ENCODE measurements around the gene DEFB124. TPM values are rescaled to one million over a fixed set of nuclear protein-coding genes. Genes with fewer than 3 reads are reported as not detected.
"Not testable (repeated sequence)": the region's sequence is repeated elsewhere in the genome, so short reads cannot be mapped to it uniquely, and the experiment has no call there.

DEFB124 gene
- total and polyA plus RNA-seq, 9 donors = 0.41 to 1.7 (median 1.2) TPM; not detected in 1

DNA sequence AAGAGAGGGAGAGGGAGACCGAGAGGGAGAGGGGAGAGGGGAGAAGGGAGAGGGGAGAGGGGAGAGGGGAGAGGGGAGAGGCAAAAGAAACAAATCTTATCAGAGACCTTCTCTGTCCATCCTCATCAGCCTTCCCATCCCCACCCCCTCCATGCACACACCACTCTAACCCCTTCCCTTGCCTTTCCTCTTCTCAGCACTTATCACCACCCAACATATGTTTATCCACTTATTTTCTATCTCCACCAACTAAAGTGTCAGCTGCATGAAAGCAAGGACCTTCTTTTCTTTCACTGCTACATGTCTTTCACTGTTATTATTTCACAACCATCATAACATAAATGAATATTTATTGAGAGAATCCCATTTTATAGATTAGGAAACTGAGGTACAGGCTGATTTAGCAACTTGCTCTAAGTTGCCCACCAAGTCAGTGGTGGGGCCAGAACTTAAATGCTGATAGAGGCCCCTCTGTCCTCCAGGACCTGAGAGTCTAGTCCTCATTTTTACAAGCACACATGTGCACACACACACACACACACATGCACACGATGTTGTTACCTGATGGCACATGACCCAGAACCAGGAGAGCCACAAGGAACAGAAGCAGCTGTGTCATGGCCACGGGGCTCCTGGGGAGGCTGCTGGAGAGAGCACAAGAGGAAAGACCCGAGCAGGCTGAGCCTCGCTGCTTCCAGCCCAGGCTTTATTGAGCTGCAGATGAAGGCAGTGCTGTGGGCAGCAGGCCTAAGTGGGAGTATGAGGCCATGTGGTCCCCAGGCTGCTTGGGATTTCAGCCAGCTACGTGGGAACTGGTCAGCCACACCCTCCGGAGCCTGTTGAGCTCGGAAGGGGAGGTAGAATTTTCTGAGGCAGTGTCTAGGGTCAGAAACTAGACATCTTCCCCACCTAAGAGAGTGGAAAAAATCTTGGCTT, 2.3 kb downstream of the DEFB124 start:
- DNase-seq = peak; percentile 83
- 4% methylated on average over 4 of the region's 8 CpGs for WGBS (ENCODE audit: insufficient coverage)
- Histone ChIP-seq H3K27ac (ENCODE audit: low read length) (no peak overlapping the region), H3K9me3 (replicated peaks; ENCODE audit: control insufficient read depth, low read depth, low read length) (no peaks in the 10 kb centered on the region), H3K4me3 (ENCODE audit: low read length) (no peak overlapping the region), H3K36me3 (ENCODE audit: control insufficient read depth, insufficient read depth, low read length) (peaks cover 4% of the 10 kb centered on the region), H3K27me3 (ENCODE audit: control insufficient read depth, insufficient read depth, low read length) (peaks cover 19% of the 10 kb centered on the region), H3K4me1 (ENCODE audit: control insufficient read depth, insufficient read depth, low read length) (peaks cover 29% of the 10 kb centered on the region)

DNA sequence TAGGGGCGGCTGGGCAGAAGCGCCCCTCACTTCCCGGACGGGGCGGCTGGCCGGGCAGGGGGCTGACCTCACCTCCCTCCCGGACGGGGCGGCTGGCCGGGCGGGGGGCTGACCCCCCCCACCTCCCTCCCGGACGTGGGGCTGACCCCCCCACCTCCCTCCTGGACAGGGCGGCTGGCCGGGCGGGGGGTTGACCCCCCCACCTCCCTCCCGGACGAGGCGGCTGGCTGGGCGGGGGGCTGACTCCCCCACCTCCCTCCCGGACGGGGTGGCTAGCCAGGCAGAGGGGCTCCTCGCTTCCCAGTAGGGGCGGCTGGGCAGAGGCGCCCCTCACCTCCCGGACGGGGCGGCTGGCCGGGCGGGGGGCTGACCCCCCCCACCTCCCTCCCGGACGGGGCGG, 4.0 kb downstream of the DEFB124 start:
- H3K27ac ChIP-seq (ENCODE audit: low read length); H3K36me3 ChIP-seq (ENCODE audit: control insufficient read depth, insufficient read depth, low read length); DNase-seq; H3K4me3 ChIP-seq (ENCODE audit: low read length); H3K9me3 ChIP-seq (replicated peaks; ENCODE audit: control insufficient read depth, low read depth, low read length): not testable (repeated sequence)
- WGBS (ENCODE audit: insufficient coverage) = no CpG with 5 or more reads among the region's 33 CpGs
- Histone ChIP-seq H3K27me3 (ENCODE audit: control insufficient read depth, insufficient read depth, low read length) (peaks cover 17% of the 10 kb centered on the region), H3K4me1 (ENCODE audit: control insufficient read depth, insufficient read depth, low read length) (peaks cover 22% of the 10 kb centered on the region)

DNA sequence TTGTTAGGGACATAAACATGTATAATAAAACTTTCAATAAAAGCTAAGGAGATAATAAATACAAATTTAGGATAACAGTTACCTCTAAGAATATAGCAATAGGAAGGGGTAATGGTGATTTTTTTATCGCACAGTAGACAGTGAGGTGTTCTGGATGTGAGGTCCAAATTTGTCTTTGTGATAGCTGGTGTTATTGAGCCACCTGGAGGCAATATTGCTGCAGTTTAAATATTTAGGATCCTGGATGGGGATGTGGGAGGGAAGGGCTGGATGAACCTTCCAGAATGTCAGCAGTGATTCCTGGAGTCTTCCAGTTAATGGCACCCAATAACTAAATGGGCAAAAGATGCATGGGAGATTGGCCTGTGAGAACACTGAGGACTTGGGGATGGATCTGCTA, 20.6 kb downstream of the DEFB124 start:
- Histone ChIP-seq H3K9me3 (replicated peaks; ENCODE audit: control insufficient read depth, low read depth, low read length) (no peaks in the 10 kb centered on the region), H3K27me3 (ENCODE audit: control insufficient read depth, insufficient read depth, low read length) (peaks cover 5% of the 10 kb centered on the region), H3K27ac (ENCODE audit: low read length) (no peak overlapping the region), H3K36me3 (ENCODE audit: control insufficient read depth, insufficient read depth, low read length) (no peaks in the 10 kb centered on the region), H3K4me3 (ENCODE audit: low read length) (no peak overlapping the region), H3K4me1 (ENCODE audit: control insufficient read depth, insufficient read depth, low read length) (no peaks in the 10 kb centered on the region)
- WGBS (ENCODE audit: insufficient coverage) = 80% methylated on average over 1 of the region's 1 CpG
- no peak for DNase-seq

DNA sequence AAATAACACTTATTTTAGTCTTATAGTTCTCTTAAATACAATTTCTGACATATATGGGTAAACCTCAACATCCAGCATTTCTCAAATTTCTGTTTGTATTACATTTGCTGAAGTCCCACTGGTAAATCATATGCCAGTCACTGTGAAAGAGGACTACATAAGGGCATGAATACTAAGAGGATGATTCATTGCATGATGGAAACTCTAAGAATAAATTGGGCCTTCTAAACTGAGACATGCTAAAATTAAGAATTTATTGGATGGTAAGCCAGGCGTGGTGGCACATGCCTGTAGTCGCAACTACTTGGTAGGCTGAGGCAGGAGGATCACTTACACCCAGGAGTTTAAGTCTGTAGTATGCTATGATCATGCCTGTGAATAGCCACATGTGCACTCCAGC, 22.4 kb downstream of the DEFB124 start:
- DNase-seq = no peak
- no peak overlapping the region for H3K4me3 ChIP-seq (ENCODE audit: low read length)
- WGBS (ENCODE audit: insufficient coverage) = 75% methylated on average over 2 of the region's 2 CpGs
- H3K36me3 ChIP-seq (ENCODE audit: control insufficient read depth, insufficient read depth, low read length) = no peaks in the 10 kb centered on the region
- no peak overlapping the region for H3K27ac ChIP-seq (ENCODE audit: low read length)
- H3K4me1 ChIP-seq (ENCODE audit: control insufficient read depth, insufficient read depth, low read length) = no peaks in the 10 kb centered on the region
- peaks cover 3% of the 10 kb centered on the region for H3K27me3 ChIP-seq (ENCODE audit: control insufficient read depth, insufficient read depth, low read length)
- H3K9me3 ChIP-seq (replicated peaks; ENCODE audit: control insufficient read depth, low read depth, low read length) = no peaks in the 10 kb centered on the region

DNA sequence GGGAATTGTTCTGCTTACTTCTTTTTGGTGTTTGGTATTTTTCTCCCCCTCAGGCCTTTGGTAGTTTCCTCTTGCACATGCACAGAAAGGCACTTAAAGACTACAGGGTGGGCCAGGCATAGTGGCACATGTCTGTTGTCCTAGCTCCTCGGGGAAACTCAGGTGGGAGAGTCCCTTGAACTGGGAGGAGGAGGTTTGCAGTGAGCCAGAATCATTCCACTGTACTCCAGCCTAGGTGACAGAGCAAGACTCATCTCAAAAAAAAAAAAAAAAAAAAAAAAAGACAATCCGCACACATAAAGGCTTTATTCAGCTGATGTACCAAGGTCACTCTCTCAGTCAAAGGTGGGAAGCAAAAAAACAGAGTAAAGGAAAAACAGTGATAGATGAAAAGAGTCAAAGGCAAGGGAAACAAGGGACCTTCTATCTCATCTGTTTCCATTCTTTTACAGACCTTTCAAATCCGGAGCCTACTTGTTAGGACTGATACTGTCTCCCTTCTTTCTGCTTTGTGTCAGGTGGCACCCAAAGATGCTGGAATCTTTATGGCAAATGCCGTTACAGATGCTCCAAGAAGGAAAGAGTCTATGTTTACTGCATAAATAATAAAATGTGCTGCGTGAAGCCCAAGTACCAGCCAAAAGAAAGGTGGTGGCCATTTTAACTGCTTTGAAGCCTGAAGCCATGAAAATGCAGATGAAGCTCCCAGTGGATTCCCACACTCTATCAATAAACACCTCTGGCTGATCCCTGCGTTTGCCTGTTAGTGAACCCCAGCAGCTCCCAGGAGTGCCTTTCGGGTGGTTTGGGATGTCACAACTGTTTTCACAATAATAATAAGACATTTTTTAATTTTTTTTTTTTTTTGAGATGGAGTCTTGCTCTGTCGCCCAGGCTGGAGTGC, 25.2 kb downstream of the DEFB124 start:
- H3K27ac ChIP-seq (ENCODE audit: low read length) = no peak overlapping the region

DNA sequence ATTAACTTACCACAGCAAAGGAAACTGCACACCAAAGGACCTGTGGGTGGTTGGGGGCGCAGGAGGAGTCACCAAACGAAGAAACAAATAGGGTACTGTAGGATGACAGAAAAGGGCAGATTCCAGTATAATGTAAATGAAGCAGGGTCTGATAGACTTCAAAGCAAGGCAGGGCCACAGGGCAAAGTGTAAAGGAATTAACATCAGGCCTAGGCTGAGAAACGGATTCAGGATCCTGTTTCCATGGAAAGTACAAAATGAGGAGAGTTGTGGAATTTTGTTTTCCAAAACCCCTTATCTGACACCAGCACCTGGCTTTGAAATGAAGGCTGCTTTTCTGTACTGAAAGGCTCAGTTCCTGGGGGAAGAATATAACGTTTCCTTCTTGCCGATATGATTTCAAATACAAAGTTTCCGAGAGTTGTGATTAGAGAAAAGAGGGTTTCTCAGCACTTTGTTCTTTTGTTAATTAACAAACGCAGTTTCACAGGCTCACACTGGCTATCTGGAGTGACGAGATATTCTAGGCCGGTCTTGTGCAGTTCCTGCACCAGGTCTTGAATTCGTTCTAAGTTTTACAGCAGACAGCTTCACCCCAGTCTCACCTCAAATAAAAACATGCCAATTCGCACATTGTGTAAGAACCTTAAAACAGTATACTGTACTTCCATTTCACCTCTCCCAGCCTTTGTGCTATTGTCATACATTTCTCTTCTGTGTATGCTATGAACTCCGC, 28.7 kb downstream of the DEFB124 start:
- no peak overlapping the region for H3K27ac ChIP-seq (ENCODE audit: low read length)
- no peak for DNase-seq
- no peak overlapping the region for H3K4me3 ChIP-seq (ENCODE audit: low read length)
- no peaks in the 10 kb centered on the region for H3K4me1 ChIP-seq (ENCODE audit: control insufficient read depth, insufficient read depth, low read length)
- H3K9me3 ChIP-seq (replicated peaks; ENCODE audit: control insufficient read depth, low read depth, low read length) = no peaks in the 10 kb centered on the region
- no peaks in the 10 kb centered on the region for H3K27me3 ChIP-seq (ENCODE audit: control insufficient read depth, insufficient read depth, low read length)
- WGBS (ENCODE audit: insufficient coverage) = 84% methylated on average over 11 of the region's 12 CpGs
- no peaks in the 10 kb centered on the region for H3K36me3 ChIP-seq (ENCODE audit: control insufficient read depth, insufficient read depth, low read length)

More for the DNA sequence above, 25.2 kb downstream of the DEFB124 start:
- Histone ChIP-seq H3K9me3 (replicated peaks; ENCODE audit: control insufficient read depth, low read depth, low read length) (no peaks in the 10 kb centered on the region), H3K4me3 (ENCODE audit: low read length) (no peak overlapping the region), H3K36me3 (ENCODE audit: control insufficient read depth, insufficient read depth, low read length) (no peaks in the 10 kb centered on the region), H3K4me1 (ENCODE audit: control insufficient read depth, insufficient read depth, low read length) (no peaks in the 10 kb centered on the region), H3K27me3 (ENCODE audit: control insufficient read depth, insufficient read depth, low read length) (no peaks in the 10 kb centered on the region)
- no peak for DNase-seq
- no CpG with 5 or more reads among the region's 8 CpGs for WGBS (ENCODE audit: insufficient coverage)

DNA sequence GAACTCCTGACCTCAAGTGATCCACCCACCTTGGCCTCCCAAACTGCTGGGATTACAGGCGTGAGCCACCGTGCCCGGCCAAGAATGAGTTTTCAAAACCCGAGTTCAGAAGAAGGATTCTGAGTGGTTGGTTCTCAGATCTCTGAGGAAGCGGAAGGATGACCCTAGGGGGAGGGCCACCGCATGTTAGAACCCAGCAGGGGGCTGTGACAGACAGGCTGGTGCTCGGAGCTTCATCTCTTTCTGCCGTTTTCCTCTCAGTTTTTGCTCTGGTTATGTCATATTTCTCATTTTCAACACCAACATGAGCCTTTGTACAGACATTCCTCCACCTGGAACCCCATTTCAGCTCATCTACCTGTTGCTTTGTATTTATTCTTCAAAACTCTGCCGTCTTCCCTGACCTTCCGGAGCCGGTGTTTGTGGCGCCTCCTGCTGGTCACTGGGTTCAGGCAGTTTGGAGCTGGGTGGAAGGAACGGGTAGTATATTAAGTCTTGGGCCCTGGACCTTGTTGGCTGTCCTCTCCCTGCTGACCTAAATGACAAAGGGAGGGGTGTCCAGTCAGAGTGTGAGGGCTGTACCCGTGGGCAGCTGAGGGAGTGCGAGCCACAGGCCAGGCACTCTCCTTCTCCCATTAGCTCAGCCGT, 34.8 kb downstream of the DEFB124 start, which contains the start of gene DEFB123:
DEFB123 (plus strand) TSS at position 621 of the 648 bp plus-strand sequence. CDS start 67 bp downstream, outside the sequence.
- Histone ChIP-seq H3K27ac (ENCODE audit: low read length) (no peak within 1 kb of the TSS), H3K27me3 (ENCODE audit: control insufficient read depth, insufficient read depth, low read length) (no peaks in the 10 kb centered on the region), H3K36me3 (ENCODE audit: control insufficient read depth, insufficient read depth, low read length) (no peaks in the 10 kb centered on the region), H3K4me3 (ENCODE audit: low read length) (no peak within 1 kb of the TSS), H3K4me1 (ENCODE audit: control insufficient read depth, insufficient read depth, low read length) (no peaks in the 10 kb centered on the region), H3K9me3 (replicated peaks; ENCODE audit: control insufficient read depth, low read depth, low read length) (no peaks in the 10 kb centered on the region)
- 63% methylated on average over 10 of the region's 16 CpGs for WGBS (ENCODE audit: insufficient coverage)
- DNase-seq = no peak

DNA sequence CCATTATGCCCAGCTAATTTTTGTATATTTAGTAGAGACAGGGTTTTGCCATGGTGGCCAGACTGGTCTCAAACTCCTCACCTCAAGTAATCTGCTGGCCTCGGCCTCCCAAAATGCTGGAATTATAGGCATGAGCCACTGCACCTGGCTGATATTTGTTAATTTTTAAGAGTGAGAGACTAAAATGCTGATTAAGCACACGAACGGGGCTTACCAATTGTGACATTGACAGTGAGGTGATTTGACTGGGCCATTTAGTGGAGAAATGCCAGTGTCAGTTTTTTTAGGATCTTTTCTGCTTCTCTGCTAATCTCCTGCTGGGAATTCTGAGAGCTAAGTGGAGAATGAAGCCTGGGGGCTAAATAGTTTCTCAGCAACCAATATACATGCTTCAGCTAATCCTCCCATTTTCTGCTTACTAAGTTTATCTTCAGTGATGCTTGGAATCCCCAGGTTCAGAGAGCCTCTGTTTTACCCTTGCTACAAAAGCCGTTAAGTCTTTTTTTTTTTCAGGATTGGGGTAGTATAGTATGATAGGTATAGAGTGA, 44.3 kb downstream of the DEFB124 start:
- H3K36me3 ChIP-seq (ENCODE audit: control insufficient read depth, insufficient read depth, low read length) = no peaks in the 10 kb centered on the region
- WGBS (ENCODE audit: insufficient coverage) = 74% methylated on average over 2 of the region's 4 CpGs
- no peak overlapping the region for H3K4me3 ChIP-seq (ENCODE audit: low read length)
- no peak for DNase-seq
- H3K27me3 ChIP-seq (ENCODE audit: control insufficient read depth, insufficient read depth, low read length) = no peaks in the 10 kb centered on the region
- H3K9me3 ChIP-seq (replicated peaks; ENCODE audit: control insufficient read depth, low read depth, low read length) = no peaks in the 10 kb centered on the region
- H3K4me1 ChIP-seq (ENCODE audit: control insufficient read depth, insufficient read depth, low read length) = no peaks in the 10 kb centered on the region
- H3K27ac ChIP-seq (ENCODE audit: low read length) = no peak overlapping the region

DNA sequence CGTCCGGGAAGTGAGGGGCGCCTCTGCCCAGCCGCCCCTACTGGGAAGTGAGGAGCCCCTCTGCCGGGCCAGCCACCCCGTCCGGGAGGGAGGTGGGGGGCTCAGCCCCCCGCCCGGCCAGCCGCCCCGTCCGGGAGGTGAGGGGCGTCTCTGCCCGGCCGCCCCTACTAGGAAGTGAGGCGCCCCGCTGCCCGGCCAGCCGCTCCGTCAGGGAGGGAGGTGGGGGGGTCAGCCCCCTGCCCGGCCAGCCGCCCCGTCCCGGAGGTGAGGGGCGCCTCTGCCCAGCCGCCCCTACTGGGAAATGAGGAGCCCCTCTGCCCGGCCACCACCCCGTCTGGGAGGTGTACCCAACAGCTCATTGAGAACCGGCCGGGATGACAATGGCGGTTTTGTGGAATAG, 47.4 kb downstream of the DEFB124 start:
- 100% methylated on average over 1 of the region's 31 CpGs for WGBS (ENCODE audit: insufficient coverage)
- H3K27ac ChIP-seq (ENCODE audit: low read length) = not testable (repeated sequence)

More for the DNA sequence above, 47.4 kb downstream of the DEFB124 start:
- not testable (repeated sequence) for H3K4me1 ChIP-seq (ENCODE audit: control insufficient read depth, insufficient read depth, low read length); H3K9me3 ChIP-seq (replicated peaks; ENCODE audit: control insufficient read depth, low read depth, low read length); H3K4me3 ChIP-seq (ENCODE audit: low read length); H3K36me3 ChIP-seq (ENCODE audit: control insufficient read depth, insufficient read depth, low read length); DNase-seq; H3K27me3 ChIP-seq (ENCODE audit: control insufficient read depth, insufficient read depth, low read length)
